H9 (cell line): ENCODE results near the gene ST6GALNAC3. TPM values are rescaled to one million over a fixed set of nuclear protein-coding genes. Genes with fewer than 3 reads are reported as not detected.

Experiments
- DNase-seq: peaks from one replicate; pipeline ENCODE4 v3.0.0-alpha.2; 2017
- H2AFZ ChIP-seq: one replicate; pipeline ENCODE4 v1.6.1; 2013; ENCODE audit warnings: mild to moderate bottlenecking, low read length, control low read depth, moderate library complexity
- H2AK5ac ChIP-seq: 2 replicates; pipeline ENCODE4 v1.6.1; 2013; ENCODE audit warnings: low read length, control low read depth, mixed read lengths; ENCODE audit not compliant: insufficient read length
- H2BK120ac ChIP-seq: one replicate; pipeline ENCODE4 v1.6.1; 2013; ENCODE audit warnings: low read depth, mild to moderate bottlenecking, low read length, control low read depth, inconsistent platforms; ENCODE audit not compliant: poor library complexity, severe bottlenecking
- H2BK12ac ChIP-seq: 2 replicates; pipeline ENCODE4 v1.6.1; 2013; ENCODE audit warnings: low read length, control low read depth, mixed read lengths, low read depth; ENCODE audit not compliant: insufficient read length
- H2BK15ac ChIP-seq: 2 replicates; pipeline ENCODE4 v1.6.1; 2013; ENCODE audit warnings: low read depth, low read length, control low read depth
- H2BK20ac ChIP-seq: one replicate; pipeline ENCODE4 v1.6.1; 2013; ENCODE audit warnings: low read depth, mild to moderate bottlenecking, low read length, control low read depth, inconsistent platforms; ENCODE audit not compliant: poor library complexity, severe bottlenecking
- H2BK5ac ChIP-seq: 2 replicates; pipeline ENCODE4 v1.6.1; 2013; ENCODE audit warnings: low read length, control low read depth, mixed read lengths; ENCODE audit not compliant: insufficient read length
- H3K14ac ChIP-seq: 2 replicates; pipeline ENCODE4 v1.6.1; 2013; ENCODE audit warnings: low read length, control low read depth; ENCODE audit not compliant: insufficient read depth
- H3K18ac ChIP-seq: 2 replicates; pipeline ENCODE4 v1.6.1; 2013; ENCODE audit warnings: low read depth, mild to moderate bottlenecking, mixed read lengths, low read length, control low read depth; ENCODE audit not compliant: insufficient read length
- H3K23ac ChIP-seq: 2 replicates; pipeline ENCODE4 v1.6.1; 2013; ENCODE audit warnings: low read length, control low read depth, mixed read lengths, low read depth; ENCODE audit not compliant: insufficient read length
- H3K23me2 ChIP-seq: 2 replicates; pipeline ENCODE4 v1.6.1; 2013; ENCODE audit warnings: low read depth, mild to moderate bottlenecking, mixed read lengths, low read length, control low read depth; ENCODE audit not compliant: insufficient read length, poor library complexity, severe bottlenecking
- H3K27ac ChIP-seq: 2 replicates; pipeline ENCODE4 v1.5.1; 2013; ENCODE audit warnings: low read length, control low read depth, mixed read lengths, low read depth; ENCODE audit not compliant: insufficient read length
- H3K27me3 ChIP-seq: 2 replicates; pipeline ENCODE4 v1.6.1; 2013; ENCODE audit warnings: low read length, control low read depth, inconsistent platforms; ENCODE audit not compliant: insufficient read depth
- H3K4ac ChIP-seq: 2 replicates; pipeline ENCODE4 v1.6.1; 2013; ENCODE audit warnings: low read depth, mild to moderate bottlenecking, control low read depth, inconsistent platforms, low read length, moderate library complexity
- H3K4me1 ChIP-seq: 2 replicates; pipeline ENCODE4 v1.6.1; 2013; ENCODE audit warnings: low read length, control low read depth, inconsistent platforms; ENCODE audit not compliant: insufficient read depth
- H3K4me2 ChIP-seq: 2 replicates; pipeline ENCODE4 v1.6.1; 2013; ENCODE audit warnings: low read length, control low read depth, mixed read lengths; ENCODE audit not compliant: insufficient read length, insufficient read depth
- H3K56ac ChIP-seq: 2 replicates; pipeline ENCODE4 v1.6.1; 2013; ENCODE audit warnings: low read depth, mild to moderate bottlenecking, mixed read lengths, low read length, control low read depth; ENCODE audit not compliant: insufficient read length
- H3K79me1 ChIP-seq: 2 replicates; pipeline ENCODE4 v1.6.1; 2013; ENCODE audit warnings: low read depth, mild to moderate bottlenecking, moderate library complexity, low read length, control low read depth, inconsistent platforms; ENCODE audit not compliant: insufficient read depth, poor library complexity, severe bottlenecking
- H3K79me2 ChIP-seq: 2 replicates; pipeline ENCODE4 v1.6.1; 2013; ENCODE audit warnings: low read length, control low read depth, inconsistent platforms; ENCODE audit not compliant: insufficient read depth
- H3K9ac ChIP-seq: 2 replicates; pipeline ENCODE4 v1.6.1; 2013; ENCODE audit warnings: low read length, control low read depth, mixed read lengths; ENCODE audit not compliant: insufficient read length; ENCODE audit errors: extremely low read depth
- H3K9me3 ChIP-seq: one replicate; pipeline ENCODE4 v1.6.1; 2013; ENCODE audit warnings: low read depth, low read length, inconsistent platforms; ENCODE audit not compliant: control insufficient read depth
- H3T11ph ChIP-seq: one replicate; pipeline ENCODE4 v1.6.1; 2013; ENCODE audit warnings: mild to moderate bottlenecking, low read length, control low read depth, inconsistent platforms
- H4K20me1 ChIP-seq: one replicate; pipeline ENCODE4 v1.6.1; 2013; ENCODE audit not compliant: control insufficient read depth, insufficient read length, insufficient read depth
- H4K5ac ChIP-seq: 2 replicates; pipeline ENCODE4 v1.6.1; 2013; ENCODE audit warnings: low read depth, mild to moderate bottlenecking, mixed read lengths, low read length, control low read depth; ENCODE audit not compliant: insufficient read length
- H4K8ac ChIP-seq: replicated peaks from 2 replicates; pipeline ENCODE4 v1.6.1; 2013; ENCODE audit warnings: low read length, control low read depth, mixed read lengths, low read depth; ENCODE audit not compliant: insufficient read length
- H4K91ac ChIP-seq: 2 replicates; pipeline ENCODE4 v1.6.1; 2013; ENCODE audit warnings: low read depth, mild to moderate bottlenecking, moderate library complexity, mixed read lengths, low read length, control low read depth; ENCODE audit not compliant: insufficient read length
- H3K27ac Mint-ChIP-seq, 3 experiments: 2 replicates in 2 of 3; 3 replicates in 1 of 3; pipeline ENCODE4 v1.8.0; 2020 to 2021; ENCODE audit warnings: mixed read lengths in 3 of 3, mild to moderate bottlenecking in 1 of 3, moderate library complexity in 1 of 3
- H3K27me3 Mint-ChIP-seq: 2 replicates; pipeline ENCODE4 v1.8.0; 2021; ENCODE audit warnings: low read depth, mild to moderate bottlenecking, moderate library complexity, mixed read lengths
- H3K36me3 Mint-ChIP-seq, 3 experiments: 2 replicates in 2 of 3; 3 replicates in 1 of 3; pipeline ENCODE4 v1.8.0; 2020 to 2021; ENCODE audit warnings: low read depth in 3 of 3, mixed read lengths in 3 of 3; ENCODE audit not compliant: insufficient read depth in 1 of 3
- H3K4me1 Mint-ChIP-seq, 2 experiments: 2 replicates each; pipeline ENCODE4 v1.8.0; 2020; ENCODE audit warnings: mixed read lengths in 2 of 2
- H3K4me3 Mint-ChIP-seq, 2 experiments: 2 replicates in 1 of 2; 3 replicates in 1 of 2; pipeline ENCODE4 v1.8.0; 2020 to 2021; ENCODE audit warnings: mild to moderate bottlenecking in 2 of 2, mixed read lengths in 2 of 2, moderate library complexity in 1 of 2
- H3K9me3 Mint-ChIP-seq, 2 experiments: 2 replicates in 1 of 2; 3 replicates in 1 of 2; pipeline ENCODE4 v1.8.0; 2020; ENCODE audit warnings: mild to moderate bottlenecking in 2 of 2, mixed read lengths in 2 of 2, moderate library complexity in 1 of 2
- whole genome bisulfite sequencing: extraction: QIAGEN DNeasy Blood & Tissue Kit; methylation state at CpG from one replicate; pipeline ENCODE4 v1.1.7; 2013; ENCODE audit warnings: missing lambda C conversion rate, low lambda C conversion rate, mixed read lengths; ENCODE audit not compliant: insufficient read length; ENCODE audit errors: extremely low coverage; 5-methylcytosine and 5-hydroxymethylcytosine counted together
- total RNA-seq: library from RNA; stranded (reverse); gene quantifications from 2 replicates; pipeline ENCODE4 v1.2.1, GENCODE V29; 2021
- TF ChIP-seq, protein P1 (sequence below): fragments of 200-600 bp; sonication (generic); conservative IDR thresholded peaks from 3 replicates; pipeline ENCODE4 v1.8.0; 2021; ENCODE audit warnings: antibody characterized with exemption, mild to moderate bottlenecking

Gene ST6GALNAC3
- total RNA-seq, 1 experiment from 2014 or later: 11.2 TPM

DNA sequence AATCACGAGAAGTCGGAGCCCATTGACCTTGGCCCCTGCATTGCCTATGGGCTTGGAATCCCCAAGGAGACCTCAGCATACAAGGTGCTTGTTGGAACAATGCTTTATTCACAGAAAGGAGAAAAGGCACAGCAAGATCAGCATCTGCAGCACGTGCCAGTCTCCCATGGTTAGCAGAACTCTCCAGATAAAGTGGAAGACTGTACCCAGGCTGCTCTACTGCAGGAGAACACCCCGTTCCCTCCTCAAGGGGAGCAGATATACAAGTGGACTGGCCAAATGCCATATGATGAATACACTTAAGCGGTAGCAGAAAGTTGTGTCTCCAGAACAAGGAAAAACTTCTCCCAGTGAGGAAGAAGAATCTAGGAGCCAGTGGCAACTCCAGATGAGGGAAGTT, 53.5 kb downstream of the ST6GALNAC3 start:
- H4K5ac ChIP-seq: no peak overlapping the region
- no peaks in the 10 kb centered on the region for H3K79me1 ChIP-seq
- no peak overlapping the region for H2BK120ac ChIP-seq
- H2BK15ac ChIP-seq: no peak overlapping the region
- no peak overlapping the region for H3K56ac ChIP-seq
- TF ChIP-seq, protein P1, sequence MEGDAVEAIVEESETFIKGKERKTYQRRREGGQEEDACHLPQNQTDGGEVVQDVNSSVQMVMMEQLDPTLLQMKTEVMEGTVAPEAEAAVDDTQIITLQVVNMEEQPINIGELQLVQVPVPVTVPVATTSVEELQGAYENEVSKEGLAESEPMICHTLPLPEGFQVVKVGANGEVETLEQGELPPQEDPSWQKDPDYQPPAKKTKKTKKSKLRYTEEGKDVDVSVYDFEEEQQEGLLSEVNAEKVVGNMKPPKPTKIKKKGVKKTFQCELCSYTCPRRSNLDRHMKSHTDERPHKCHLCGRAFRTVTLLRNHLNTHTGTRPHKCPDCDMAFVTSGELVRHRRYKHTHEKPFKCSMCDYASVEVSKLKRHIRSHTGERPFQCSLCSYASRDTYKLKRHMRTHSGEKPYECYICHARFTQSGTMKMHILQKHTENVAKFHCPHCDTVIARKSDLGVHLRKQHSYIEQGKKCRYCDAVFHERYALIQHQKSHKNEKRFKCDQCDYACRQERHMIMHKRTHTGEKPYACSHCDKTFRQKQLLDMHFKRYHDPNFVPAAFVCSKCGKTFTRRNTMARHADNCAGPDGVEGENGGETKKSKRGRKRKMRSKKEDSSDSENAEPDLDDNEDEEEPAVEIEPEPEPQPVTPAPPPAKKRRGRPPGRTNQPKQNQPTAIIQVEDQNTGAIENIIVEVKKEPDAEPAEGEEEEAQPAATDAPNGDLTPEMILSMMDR: no peak
- no peaks in the 10 kb centered on the region for H4K20me1 ChIP-seq
- no peak overlapping the region for H3K23ac ChIP-seq
- Mint-ChIP-seq H3K27me3 (no peaks in the 10 kb centered on the region), H3K27ac (no peak overlapping the region), H3K9me3 (no peaks in the 10 kb centered on the region), H3K4me1 (peaks cover 6 to 16% of the 10 kb centered on the region in 2 experiments), H3K4me3 (no peak overlapping the region), H3K36me3 (peaks cover 10 to 13% (median 11%) of the 10 kb centered on the region in 3 experiments; a peak in 6 of 7 replicates)
- H2BK20ac ChIP-seq: no peak overlapping the region
- no peak for DNase-seq
- H3K4ac ChIP-seq: no peak overlapping the region
- H3K9me3 ChIP-seq: no peaks in the 10 kb centered on the region
- no peaks in the 10 kb centered on the region for H3K27me3 ChIP-seq
- WGBS: no CpG with 5 or more reads among the region's 5 CpGs
- H2BK5ac ChIP-seq: no peak overlapping the region
- H3K4me2 ChIP-seq: no peak overlapping the region
- H3K9ac ChIP-seq: no peak overlapping the region
- H2BK12ac ChIP-seq: no peak overlapping the region
- no peak overlapping the region for H3K27ac ChIP-seq
- no peak overlapping the region for H3K14ac ChIP-seq
- no peak overlapping the region for H2AK5ac ChIP-seq
- H3T11ph ChIP-seq: no peak overlapping the region
- no peak overlapping the region for H2AFZ ChIP-seq
- H4K91ac ChIP-seq: no peak overlapping the region
- no peaks in the 10 kb centered on the region for H3K23me2 ChIP-seq
- no peaks in the 10 kb centered on the region for H3K4me1 ChIP-seq
- H3K18ac ChIP-seq: no peak overlapping the region
- no peaks in the 10 kb centered on the region for H3K79me2 ChIP-seq
- H4K8ac ChIP-seq: no peak overlapping the region
